GM13977 (cell line): ENCODE data around the gene TOMM20.

Source experiments
- DNase-seq: peaks from one replicate; pipeline ENCODE4 v3.0.0; 2012; ENCODE audit warnings: low spot score
- in situ Hi-C: fragments of 300-500 bp; cut with MboI; formaldehyde crosslinking; loops from one replicate; pipeline ENCODE4 v1.12.0; 2022; ENCODE audit warnings: low sequenced_read_pairs, low pct_unique_long_range_greater_than_20kb, mixed read lengths, inconsistent platforms; ENCODE audit not compliant: unreplicated experiment
- TF ChIP-seq, protein P1 (sequence below): IDR thresholded peaks from 2 replicates; pipeline ENCODE4 v1.5.1; 2012; ENCODE audit warnings: mild to moderate bottlenecking, control low read depth; ENCODE audit not compliant: insufficient read depth; ENCODE audit errors: extremely low read depth, missing control alignments

Gene TOMM20

DNA sequence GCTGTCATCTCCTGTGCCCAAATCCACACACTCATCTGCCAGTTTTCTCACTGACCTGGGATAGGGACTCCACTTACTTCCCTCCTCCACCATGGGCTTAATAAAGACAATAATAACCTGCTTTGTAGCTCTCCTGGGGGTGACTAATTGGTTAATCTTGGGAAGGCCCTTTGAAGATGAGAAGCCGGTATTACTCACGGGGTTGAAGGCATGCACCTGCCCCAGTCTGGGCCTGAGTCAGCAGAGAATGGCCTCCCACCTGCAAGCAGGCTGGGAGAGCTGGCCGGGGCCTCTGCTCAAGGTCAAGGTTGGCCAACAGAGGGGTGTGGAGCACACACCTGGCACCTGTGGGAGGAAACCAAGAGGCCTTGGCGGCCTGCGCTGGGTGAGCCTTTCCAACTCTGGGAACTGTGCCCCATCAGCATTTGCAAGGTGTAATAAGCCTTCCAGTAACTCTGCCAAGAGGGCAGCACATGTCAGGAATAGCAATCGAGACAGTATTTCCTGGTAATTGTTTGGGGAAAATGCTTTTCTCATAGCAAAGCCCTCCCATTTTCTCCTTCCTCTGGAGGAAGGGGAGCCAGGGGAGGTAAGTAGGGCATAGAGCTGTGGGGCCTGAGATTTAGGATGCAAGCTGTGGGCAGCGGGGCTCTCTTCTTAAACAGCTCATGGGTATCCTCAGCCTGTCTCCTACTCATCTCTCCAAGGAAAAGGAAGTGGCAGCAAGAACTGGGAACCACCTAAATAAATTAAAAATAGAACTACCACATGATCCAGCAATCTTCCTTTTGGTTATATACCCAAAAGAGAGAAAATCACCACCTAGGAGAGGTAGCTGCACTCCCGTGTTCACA is 49.0 kb downstream of the TOMM20 start:
- TF ChIP-seq, protein P1, sequence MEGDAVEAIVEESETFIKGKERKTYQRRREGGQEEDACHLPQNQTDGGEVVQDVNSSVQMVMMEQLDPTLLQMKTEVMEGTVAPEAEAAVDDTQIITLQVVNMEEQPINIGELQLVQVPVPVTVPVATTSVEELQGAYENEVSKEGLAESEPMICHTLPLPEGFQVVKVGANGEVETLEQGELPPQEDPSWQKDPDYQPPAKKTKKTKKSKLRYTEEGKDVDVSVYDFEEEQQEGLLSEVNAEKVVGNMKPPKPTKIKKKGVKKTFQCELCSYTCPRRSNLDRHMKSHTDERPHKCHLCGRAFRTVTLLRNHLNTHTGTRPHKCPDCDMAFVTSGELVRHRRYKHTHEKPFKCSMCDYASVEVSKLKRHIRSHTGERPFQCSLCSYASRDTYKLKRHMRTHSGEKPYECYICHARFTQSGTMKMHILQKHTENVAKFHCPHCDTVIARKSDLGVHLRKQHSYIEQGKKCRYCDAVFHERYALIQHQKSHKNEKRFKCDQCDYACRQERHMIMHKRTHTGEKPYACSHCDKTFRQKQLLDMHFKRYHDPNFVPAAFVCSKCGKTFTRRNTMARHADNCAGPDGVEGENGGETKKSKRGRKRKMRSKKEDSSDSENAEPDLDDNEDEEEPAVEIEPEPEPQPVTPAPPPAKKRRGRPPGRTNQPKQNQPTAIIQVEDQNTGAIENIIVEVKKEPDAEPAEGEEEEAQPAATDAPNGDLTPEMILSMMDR: no peak
- peak; percentile 39 for DNase-seq
- in situ Hi-C loops: loop anchor here (5.0 to 25.0 kb wide), 3 partner anchors 112 to 485 kb away; no protein-coding TSS in a partner anchor

DNA sequence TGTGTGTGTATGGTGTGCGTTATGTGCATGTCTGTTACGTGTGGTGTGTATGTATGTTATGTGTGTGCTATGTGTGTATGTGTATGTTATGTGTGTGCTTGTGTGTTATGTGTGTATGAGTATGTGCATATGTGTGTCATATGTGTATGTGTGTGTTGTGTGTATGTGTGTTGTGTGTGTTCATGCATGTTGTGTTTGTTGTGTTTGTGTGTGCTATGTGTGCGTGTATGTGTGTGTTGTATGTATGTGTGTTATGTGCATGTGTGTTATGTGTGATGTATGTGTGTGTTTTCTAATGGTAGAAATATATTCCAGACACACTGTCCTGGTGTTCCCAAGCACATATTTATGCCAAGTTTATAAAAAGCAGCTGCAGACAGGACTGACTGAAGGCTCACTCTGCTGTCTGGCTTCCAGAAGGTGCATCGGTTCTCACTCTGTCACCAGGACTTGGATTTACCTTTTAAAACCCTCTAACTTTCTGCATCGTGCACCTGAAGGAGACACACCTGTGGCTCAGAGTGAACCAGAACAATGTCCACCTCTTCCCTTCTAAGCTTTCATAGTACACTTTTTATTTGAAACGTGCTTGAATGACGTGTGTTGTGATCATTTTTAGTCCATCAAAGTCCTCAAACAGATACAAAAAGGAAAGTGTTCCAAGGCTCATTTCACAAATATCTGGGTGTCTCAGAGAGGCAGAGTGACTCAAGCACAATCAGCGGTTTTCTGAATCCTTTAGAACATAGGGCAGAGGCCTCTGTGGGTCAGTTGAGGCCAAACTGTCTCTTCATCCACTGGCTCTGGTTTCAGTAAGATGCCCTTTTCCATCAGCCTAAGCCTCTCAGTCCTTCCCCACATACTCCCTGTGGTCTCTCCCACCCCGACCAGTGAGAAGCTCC is 49.9 kb downstream of the TOMM20 start:
- TF ChIP-seq, protein P1: no peak
- in situ Hi-C loops: loop anchor here (25.0 kb wide), 1 partner anchor 341 kb away; no protein-coding TSS in a partner anchor
- DNase-seq: peak; percentile 36

DNA sequence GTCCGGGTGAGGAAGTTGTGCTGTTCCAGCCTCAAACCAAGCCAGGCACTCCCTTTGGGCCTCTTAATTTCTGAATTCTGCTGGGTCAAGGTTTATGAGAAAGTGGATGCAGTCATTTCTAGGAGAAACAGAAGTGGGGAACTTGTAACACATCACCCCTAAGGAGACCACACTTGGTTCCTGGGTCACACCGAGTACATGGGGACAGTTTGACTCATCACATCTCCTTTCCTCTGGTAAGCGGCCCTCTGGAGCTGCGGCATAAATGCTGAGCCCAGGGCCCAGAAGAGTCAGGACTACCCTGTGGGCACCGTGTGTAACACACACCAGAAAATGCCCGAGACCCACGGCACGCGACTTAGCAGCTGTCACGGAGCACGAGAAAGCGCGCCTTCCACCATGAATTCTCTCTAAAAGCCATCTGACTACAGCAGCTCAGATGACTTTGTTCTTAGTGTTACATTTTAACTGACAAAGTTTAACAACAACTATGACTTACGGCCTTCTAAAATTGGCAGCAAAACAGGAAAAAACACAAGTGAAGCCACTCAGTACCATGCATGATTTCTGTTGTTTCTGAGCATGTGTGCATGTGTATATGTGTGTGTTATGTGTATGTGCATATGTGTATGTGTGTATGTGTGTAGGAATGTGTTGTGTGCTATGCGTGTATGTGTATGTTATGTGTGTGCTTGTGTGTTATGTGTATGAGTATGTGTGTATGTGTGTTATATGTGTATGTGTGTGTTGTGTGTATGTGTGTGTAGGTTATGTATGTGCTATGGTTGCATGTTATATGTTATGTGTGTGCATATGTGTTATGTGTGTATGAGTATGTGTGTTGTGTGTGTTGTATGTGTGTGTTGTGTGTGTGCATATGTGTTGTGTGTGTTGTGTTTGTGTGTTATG is 50.8 kb downstream of the TOMM20 start:
- DNase-seq: peak; percentile 64
- in situ Hi-C loops: loop anchor here (25.0 kb wide), 1 partner anchor 341 kb away; no protein-coding TSS in a partner anchor
- TF ChIP-seq, protein P1: no peak

DNA sequence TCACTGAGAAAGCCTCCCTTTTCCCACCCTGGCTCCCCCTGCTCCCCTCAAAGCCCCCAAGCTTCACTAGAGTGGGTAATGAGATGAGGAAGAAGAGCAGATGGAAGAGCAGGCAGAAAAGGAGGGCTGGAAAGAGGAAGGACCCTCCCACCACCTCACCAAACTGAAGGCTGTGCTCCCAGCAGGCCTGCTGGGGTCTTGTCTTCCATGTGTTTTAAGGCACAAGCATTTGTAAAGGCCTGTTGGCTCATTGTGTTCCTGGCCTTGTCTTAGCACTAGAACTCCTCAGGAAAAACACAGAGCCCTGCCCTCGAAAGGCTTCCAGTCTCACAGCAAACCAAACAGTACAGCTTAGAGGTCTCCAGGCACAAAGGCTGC is 51.5 kb downstream of the TOMM20 start:
- DNase-seq: no peak
- in situ Hi-C loops: loop anchor here (25.0 kb wide), 1 partner anchor 340 kb away; no protein-coding TSS in a partner anchor
- TF ChIP-seq, protein P1: no peak

DNA sequence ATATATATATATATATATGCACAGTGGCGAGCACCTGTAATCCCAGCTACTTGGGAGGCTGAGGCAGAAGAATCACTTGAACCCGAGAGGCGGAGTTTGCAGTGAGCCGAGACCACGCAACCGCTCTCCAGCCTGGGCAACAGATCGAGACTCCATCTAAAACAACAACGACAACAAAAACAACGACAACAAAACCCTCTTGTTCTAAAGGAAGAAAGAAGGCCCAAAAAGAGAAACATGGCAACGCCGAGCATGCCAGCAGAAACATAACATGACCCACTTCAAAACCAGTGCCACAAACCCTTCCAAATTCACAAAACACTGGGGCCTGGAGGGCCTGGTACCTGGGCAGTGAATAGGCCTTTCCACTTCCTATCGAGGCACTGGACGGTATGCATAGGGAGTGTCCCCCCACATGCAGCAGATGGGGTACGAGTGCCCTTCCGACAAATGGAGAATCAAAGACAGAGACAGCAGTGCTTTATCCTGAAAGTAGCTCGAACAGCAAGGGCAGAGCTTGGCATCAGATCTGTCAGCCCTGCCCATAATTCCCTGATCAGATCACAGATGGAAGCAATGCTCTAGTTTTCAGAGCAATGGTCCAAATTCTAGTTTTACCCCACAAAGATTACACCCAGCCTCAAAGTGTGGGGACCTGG is 52.0 kb downstream of the TOMM20 start:
- in situ Hi-C loops: loop anchor here (25.0 kb wide), 1 partner anchor 339 kb away; no protein-coding TSS in a partner anchor
- TF ChIP-seq, protein P1: no peak
- DNase-seq: no peak
